Measurements from ENCODE around the gene NPTXR.

NPTXR gene

DNA sequence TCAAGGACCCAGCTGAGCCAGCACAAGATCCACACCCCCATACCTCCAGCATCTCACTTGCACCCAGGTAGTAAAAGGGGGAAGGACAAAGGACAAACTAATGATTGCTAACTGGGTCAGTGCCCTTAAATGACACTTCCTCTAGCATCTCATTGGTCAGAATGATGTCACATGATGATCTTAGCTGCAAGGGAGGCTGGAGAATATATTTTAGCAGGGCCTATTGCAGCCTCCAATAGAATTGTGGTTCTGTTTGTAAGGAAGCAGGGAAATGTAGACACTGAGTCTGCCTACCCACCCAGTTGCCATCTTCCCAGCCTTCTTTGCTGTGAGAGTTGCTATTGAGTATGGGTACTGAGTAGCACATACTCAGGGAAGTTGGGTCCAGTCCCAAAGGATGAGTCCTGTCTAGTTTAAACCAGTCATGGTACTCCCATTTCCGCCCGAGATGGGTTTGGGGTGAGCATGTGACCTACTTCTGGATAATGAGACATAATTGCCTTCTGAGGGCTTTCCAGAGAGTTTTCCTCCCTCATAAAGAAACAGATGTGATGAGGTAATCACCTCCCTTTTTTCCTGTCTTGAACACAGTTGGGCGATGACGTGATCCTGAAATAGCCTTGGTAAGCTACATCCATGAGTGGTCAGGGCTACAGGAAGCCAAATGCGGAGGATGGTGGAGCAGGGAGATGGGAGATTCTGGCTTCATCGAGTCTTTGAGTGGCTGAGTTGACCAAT lies 44.4 kb downstream of the NPTXR start:
- DNase-seq (ENCODE audit: low read depth in 2 of 2) = no peak

GRCh38 chr22:38798496-38798895 lies 45.3 kb downstream of the NPTXR start:
- no peak for DNase-seq (ENCODE audit: low read depth in 2 of 2)

- DNase-seq (ENCODE audit: low read depth in 2 of 2) = no peak
Observed at GRCh38 chr22:38796262-38796957, 47.4 kb downstream of the NPTXR start.

GRCh38 chr22:38795569-38795968 lies 48.3 kb downstream of the NPTXR start:
- no peak for DNase-seq (ENCODE audit: low read depth in 2 of 2)

DNA sequence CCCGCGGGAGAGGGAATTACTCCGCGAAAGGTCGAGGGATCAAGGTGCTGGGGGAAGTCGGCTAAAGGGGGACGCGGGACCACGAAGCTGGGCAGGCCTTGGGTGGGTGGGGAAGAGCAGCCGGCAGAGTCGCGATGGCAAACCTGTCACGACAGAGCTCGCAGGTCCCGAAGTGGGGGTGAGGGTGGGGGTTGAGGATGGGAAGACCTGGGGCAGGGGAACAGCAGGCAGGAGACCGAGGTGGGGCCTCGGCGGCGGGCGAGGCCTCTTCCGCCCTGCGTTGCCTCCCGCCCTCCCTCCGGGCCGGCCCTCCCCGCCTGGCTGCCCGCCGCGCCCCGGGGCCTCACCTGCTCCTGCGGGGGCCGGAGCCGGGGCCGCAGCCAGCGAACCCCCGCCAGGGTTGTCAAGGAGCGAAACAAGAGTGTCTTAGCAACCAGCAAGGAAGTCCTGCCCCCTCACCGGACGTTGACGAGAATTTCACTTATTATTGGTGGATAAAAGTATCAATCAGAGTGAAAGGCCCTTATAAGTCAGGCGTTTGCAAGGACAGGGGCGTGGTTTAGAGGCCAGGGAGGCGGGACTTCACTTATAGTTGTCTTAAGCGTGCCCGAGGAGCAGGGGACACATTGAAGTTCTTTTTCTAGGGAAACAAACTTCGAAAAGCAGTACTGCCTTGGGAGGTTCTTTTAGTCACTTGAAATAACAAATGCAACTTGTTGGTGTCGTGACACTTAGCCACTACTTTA lies 49.9 kb downstream of the NPTXR start, which contains the start of gene DNAL4:
Gene DNAL4 (minus strand): TSS at position 423 of the 746 bp plus-strand sequence. CDS start 11,412 bp downstream, outside the sequence.
- peak; percentile 75 to 88 for DNase-seq (ENCODE audit: low read depth in 2 of 2)

DNA sequence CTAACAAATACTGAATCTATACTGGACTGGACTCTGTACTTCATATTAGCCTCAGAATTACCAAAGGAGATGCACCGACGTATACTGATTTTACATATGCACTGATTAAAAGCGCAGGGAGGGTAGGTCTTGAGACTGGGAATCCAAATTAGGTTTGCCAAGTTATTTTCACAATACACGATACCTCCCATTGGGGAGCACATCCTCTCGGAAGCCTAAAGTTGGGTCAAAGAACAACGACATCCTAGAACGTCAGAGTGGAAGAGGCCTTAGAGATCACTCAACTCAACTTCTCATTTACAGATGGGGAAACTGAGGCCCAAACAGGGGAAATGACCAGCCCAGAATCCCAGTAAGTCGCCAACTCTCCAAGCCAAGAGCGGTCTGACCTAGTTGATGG lies 50.5 kb downstream of the NPTXR start:
- no peak for DNase-seq (ENCODE audit: low read depth in 2 of 2)

DNA sequence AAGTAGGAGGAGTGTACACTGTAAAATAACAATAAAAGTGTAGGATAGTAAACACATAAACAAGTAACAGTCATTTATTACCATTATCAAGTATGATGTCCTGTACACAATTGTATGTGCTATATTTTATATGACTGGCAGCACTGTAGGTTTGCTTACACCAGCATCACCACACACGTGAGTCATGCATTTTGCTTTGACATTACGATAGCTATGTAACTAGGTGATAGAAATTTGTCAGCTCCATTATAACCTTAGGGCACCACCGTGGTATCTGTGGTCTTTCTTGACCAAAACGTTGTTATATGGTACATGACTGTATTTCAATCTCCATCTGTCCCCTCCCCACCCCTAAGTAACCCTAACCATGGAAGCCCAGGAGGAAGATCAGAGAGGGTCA lies 51.0 kb downstream of the NPTXR start:
- DNase-seq (ENCODE audit: low read depth in 2 of 2) = no peak

- DNase-seq (ENCODE audit: low read depth in 2 of 2) = no peak
Observed at GRCh38 chr22:38789606-38790005, 54.2 kb downstream of the NPTXR start.

GRCh38 chr22:38788846-38789245 lies 55.0 kb downstream of the NPTXR start:
- DNase-seq (ENCODE audit: low read depth in 2 of 2) = no peak

GRCh38 chr22:38788021-38788816 lies 55.6 kb downstream of the NPTXR start:
- DNase-seq (ENCODE audit: low read depth in 2 of 2) = no peak

GRCh38 chr22:38786631-38787030 lies 57.2 kb downstream of the NPTXR start:
- DNase-seq (ENCODE audit: low read depth in 2 of 2) = no peak

DNA sequence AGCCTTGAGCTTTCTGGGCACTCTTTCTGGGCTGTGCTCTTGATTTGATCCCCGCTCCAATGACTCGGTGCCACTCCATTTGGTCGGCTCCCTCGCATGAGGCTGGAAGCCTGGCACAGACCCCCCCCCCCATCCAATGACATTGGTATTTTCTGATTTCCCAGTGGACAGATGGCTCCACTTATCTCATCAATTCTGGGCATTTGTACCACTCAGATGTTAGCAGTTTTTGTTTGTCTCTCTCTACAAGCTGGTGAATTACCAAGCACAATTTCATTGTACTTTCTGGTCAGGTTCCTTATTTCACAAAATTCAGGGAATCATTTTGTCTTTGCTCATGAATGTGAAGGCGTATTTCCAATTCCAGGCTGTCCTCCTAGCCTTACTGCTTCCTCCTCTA lies 59.0 kb downstream of the NPTXR start:
- no peak for DNase-seq (ENCODE audit: low read depth in 2 of 2)

DNA sequence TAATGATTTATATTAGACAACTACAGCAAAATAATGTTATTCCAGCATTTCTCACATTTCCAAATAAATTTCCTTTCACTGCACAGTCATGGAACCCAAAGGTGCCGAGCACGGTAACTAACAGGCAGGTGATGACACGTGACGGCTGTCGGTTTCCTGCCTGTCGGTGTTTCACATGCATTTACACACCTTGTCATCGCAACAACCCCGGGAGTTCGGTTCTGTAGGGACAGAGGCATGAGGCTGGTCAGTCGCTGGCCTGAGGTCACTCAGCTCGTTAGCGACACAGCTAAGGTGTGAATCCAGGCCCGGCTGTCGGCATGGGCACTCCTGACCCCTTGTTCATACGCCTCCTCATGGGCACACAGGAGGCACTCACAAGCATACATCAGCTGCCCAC lies 59.8 kb downstream of the NPTXR start:
- no peak for DNase-seq (ENCODE audit: low read depth in 2 of 2)

GRCh38 chr22:38783095-38783615 lies 60.7 kb downstream of the NPTXR start:
- DNase-seq (ENCODE audit: low read depth in 2 of 2) = no peak

DNA sequence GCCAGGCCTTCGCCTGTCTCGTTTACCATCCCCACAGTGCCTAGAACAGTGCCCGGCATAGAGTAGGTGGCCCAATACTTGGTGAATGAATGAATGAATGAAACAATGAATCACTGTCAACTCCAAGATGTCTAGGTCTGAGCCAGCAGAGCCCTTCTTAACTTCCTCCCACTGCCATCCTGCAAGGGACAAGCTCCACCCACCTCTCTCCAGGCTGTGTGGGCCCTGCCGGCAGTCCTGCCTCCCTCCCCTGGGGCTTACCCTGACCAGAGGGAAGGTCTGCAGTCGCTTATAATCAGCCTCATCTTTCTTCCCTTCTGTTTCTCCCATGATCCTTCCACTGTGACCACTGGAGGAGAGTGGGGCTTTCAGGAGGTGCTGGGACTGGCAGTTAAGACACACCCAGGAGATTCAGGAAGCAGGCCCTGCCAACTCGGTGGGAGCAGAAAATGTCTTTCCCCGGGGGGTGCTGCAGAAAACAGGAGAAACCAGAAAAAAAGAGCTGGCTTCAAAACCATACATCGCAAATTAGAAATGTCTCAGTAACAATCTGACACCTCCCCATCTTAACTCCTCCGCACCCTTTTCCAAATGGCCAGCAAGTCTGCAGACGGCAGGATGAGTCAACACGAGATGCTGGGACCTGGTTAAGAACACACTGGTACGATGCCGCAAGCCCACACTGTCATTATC lies 61.3 kb downstream of the NPTXR start:
- DNase-seq (ENCODE audit: low read depth in 2 of 2) = no peak

DNA sequence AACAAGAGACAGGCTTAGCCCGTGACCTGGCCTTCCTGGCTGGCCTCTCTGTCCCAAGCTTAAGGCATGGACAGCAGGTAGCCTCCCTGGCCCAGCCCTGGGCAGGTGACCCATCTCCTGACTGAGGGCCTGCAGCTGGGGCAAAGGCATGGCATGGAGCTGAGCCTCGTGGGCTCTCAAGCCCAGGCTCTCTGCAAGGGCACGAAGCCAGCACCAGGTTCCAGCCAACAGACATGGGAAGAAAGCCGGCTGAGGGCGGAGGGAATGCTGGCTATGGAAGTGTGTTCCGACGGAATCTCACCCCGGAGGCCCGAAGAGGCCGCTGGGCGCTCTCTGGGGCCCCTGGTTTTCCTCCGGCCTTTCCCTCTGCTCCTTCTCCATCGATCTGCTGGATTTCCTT lies 62.8 kb downstream of the NPTXR start:
- DNase-seq (ENCODE audit: low read depth in 2 of 2) = no peak

GRCh38 chr22:38777087-38777671 lies 66.6 kb downstream of the NPTXR start:
- DNase-seq (ENCODE audit: low read depth in 2 of 2) = no peak

- DNase-seq (ENCODE audit: low read depth in 2 of 2) = no peak
Observed at GRCh38 chr22:38776086-38776485, 67.7 kb downstream of the NPTXR start.

DNA sequence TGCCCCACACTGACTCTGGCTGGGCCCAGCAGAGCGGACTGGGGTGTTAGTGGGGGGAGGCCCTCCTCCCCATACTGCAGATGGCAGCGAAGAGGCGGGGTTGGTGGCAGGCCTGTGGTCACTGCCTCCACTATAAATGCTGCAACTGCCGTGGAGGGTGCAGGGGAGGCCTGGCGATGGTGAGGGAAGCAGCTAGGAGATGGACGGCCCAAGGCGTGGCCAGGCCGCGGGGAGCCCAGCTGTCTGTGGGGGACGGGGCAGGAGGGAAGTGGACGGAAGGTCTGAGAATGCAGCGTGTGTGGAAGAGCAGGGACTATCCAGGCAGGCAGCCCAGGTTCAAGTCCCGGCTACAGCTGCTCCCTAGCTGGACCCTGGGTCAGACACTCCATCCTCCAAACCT lies 68.2 kb downstream of the NPTXR start:
- DNase-seq (ENCODE audit: low read depth in 2 of 2) = no peak

GRCh38 chr22:38774496-38775166 lies 69.2 kb downstream of the NPTXR start:
- DNase-seq (ENCODE audit: low read depth in 2 of 2) = no peak
